ENCODE data around the gene CD226.

- TF ChIP-seq CTCF (IDR thresholded peaks at IDR 0.05 in 4 of 5, conservative IDR thresholded peaks at IDR 0.05 in 1 of 5) (no peak), POLR2A (IDR thresholded peaks at IDR 0.05) (no peak)
Observed at GRCh38 chr18:69840001-69840400, 107.7 kb downstream of the CD226 start.

Measured in gastrocnemius medialis (tissue), 4 donors.